GM23338 (cell line): ENCODE results near the gene SLC2A4RG. TPM values are rescaled to one million over a fixed set of nuclear protein-coding genes. Genes with fewer than 3 reads are reported as not detected.

Experiments
- ATAC-seq: fragments of 200-7000 bp; cut with Tn5 transposase; 3 replicates; pipeline ENCODE4 v1.9.1; 2020
- DNase-seq: peaks from one replicate; pipeline ENCODE4 v3.0.0-alpha.2; 2015; ENCODE audit warnings: low spot score
- H2AFZ ChIP-seq: fragments of 200-600 bp; sonication (generic); 2 replicates; pipeline ENCODE4 v1.8.0; 2016; ENCODE audit warnings: antibody characterized with exemption, mild to moderate bottlenecking, moderate library complexity
- H3F3A ChIP-seq: fragments of 200-600 bp; sonication (generic); replicated peaks from 2 replicates; pipeline ENCODE4 v1.8.0; 2017; ENCODE audit warnings: antibody characterized with exemption, mixed run types, low read depth
- H3K27ac ChIP-seq: fragments of 200-600 bp; sonication (generic); 2 replicates; pipeline ENCODE4 v1.6.1; 2016; ENCODE audit warnings: low read depth
- H3K27me3 ChIP-seq: fragments of 200-600 bp; sonication (generic); 2 replicates; pipeline ENCODE4 v1.8.0; 2016; ENCODE audit warnings: mild to moderate bottlenecking, mixed run types, moderate library complexity; ENCODE audit not compliant: insufficient read depth
- H3K36me3 ChIP-seq: fragments of 200-600 bp; sonication (generic); 2 replicates; pipeline ENCODE4 v1.8.0; 2016; ENCODE audit warnings: mild to moderate bottlenecking; ENCODE audit not compliant: insufficient read depth
- H3K4me1 ChIP-seq: fragments of 200-600 bp; sonication (generic); 2 replicates; pipeline ENCODE4 v1.8.0; 2016; ENCODE audit warnings: mild to moderate bottlenecking, moderate library complexity; ENCODE audit not compliant: insufficient read depth
- H3K4me2 ChIP-seq: fragments of 200-600 bp; sonication (generic); 2 replicates; pipeline ENCODE4 v1.7.1; 2017; ENCODE audit warnings: mixed run types
- H3K4me3 ChIP-seq: fragments of 200-600 bp; sonication (generic); 2 replicates; pipeline ENCODE4 v1.6.1; 2016; ENCODE audit warnings: mixed run types
- H3K79me2 ChIP-seq: fragments of 200-600 bp; sonication (generic); replicated peaks from 2 replicates; pipeline ENCODE4 v1.8.0; 2017; ENCODE audit warnings: mild to moderate bottlenecking; ENCODE audit not compliant: insufficient read depth
- H3K9me2 ChIP-seq: fragments of 200-600 bp; sonication (generic); 2 replicates; pipeline ENCODE4 v1.8.0; 2017; ENCODE audit not compliant: insufficient read depth
- H4K20me1 ChIP-seq: fragments of 200-600 bp; sonication (generic); replicated peaks from 2 replicates; pipeline ENCODE4 v1.8.0; 2017; ENCODE audit warnings: mild to moderate bottlenecking; ENCODE audit not compliant: insufficient read depth
- H3K27ac Mint-ChIP-seq: 2 replicates; pipeline ENCODE4 v1.8.0; 2020; ENCODE audit warnings: inconsistent platforms, mild to moderate bottlenecking, moderate library complexity, mixed read lengths
- H3K27me3 Mint-ChIP-seq: 3 replicates; pipeline ENCODE4 v1.8.0; 2022; ENCODE audit warnings: low read depth, mild to moderate bottlenecking, moderate library complexity, mixed read lengths, inconsistent platforms; ENCODE audit not compliant: insufficient read depth, poor library complexity
- H3K36me3 Mint-ChIP-seq: 3 replicates; pipeline ENCODE4 v1.8.0; 2021; ENCODE audit warnings: low read depth, mild to moderate bottlenecking, inconsistent platforms, moderate library complexity, mixed read lengths
- H3K4me1 Mint-ChIP-seq: 3 replicates; pipeline ENCODE4 v1.8.0; 2020; ENCODE audit warnings: mild to moderate bottlenecking, inconsistent platforms, mixed read lengths
- H3K4me3 Mint-ChIP-seq: 3 replicates; pipeline ENCODE4 v1.8.0; 2021; ENCODE audit warnings: moderate library complexity, mild to moderate bottlenecking, inconsistent platforms, mixed read lengths
- H3K9me3 Mint-ChIP-seq: 3 replicates; pipeline ENCODE4 v1.8.0; 2020; ENCODE audit warnings: moderate library complexity, mild to moderate bottlenecking, inconsistent platforms, mixed read lengths
- CREB1 ChIP-seq: fragments of 250-450 bp; sonication (Bioruptor Pico); IDR thresholded peaks from 2 replicates; pipeline ENCODE4 v1.5.0; 2020; ENCODE audit warnings: low read depth, mild to moderate bottlenecking, moderate library complexity
- EZH2 ChIP-seq: fragments of 200-600 bp; sonication (generic); IDR thresholded peaks from one replicate; pipeline ENCODE4 v1.8.0; 2017; ENCODE audit warnings: antibody characterized with exemption, mild to moderate bottlenecking, low read depth; ENCODE audit not compliant: unreplicated experiment
- EZH2phosphoT487 ChIP-seq: fragments of 200-600 bp; sonication (generic); IDR thresholded peaks from one replicate; pipeline ENCODE4 v1.8.1; 2018; ENCODE audit warnings: antibody characterized with exemption; ENCODE audit not compliant: unreplicated experiment
- JUNB ChIP-seq: IDR thresholded peaks from one replicate; pipeline ENCODE4 v1.6.1; 2016; ENCODE audit warnings: antibody characterized with exemption; ENCODE audit not compliant: unreplicated experiment
- NANOG ChIP-seq: IDR thresholded peaks from 2 replicates; pipeline ENCODE4 v1.6.1; 2016; ENCODE audit warnings: antibody characterized with exemption, borderline replicate concordance
- POLR2AphosphoS5 ChIP-seq: IDR thresholded peaks from 2 replicates; pipeline ENCODE4 v1.6.1; 2016; ENCODE audit warnings: antibody characterized with exemption, low read depth
- polyA plus RNA-seq: library from polyadenylated mRNA; unstranded; fragments of >200 nt; fragmentation: Nextera tagmentation; extraction: Ambion mirVana; gene quantifications from 2 replicates; pipeline ENCODE4 v1.2.1, GENCODE V29; 2016
- total RNA-seq: library from RNA; depleted of rRNA; stranded (reverse); fragments of >200 nt; shearing (Covaris generic); gene quantifications from 2 replicates; pipeline ENCODE4 v1.2.3, GENCODE V29; 2014
- TF ChIP-seq, protein P1 (sequence below): IDR thresholded peaks from one replicate; pipeline ENCODE4 v1.6.1; 2018; ENCODE audit warnings: antibody characterized with exemption; ENCODE audit not compliant: unreplicated experiment
- TF ChIP-seq, protein P2 (sequence below): fragments of 250-450 bp; sonication (Bioruptor Pico); IDR thresholded peaks from 2 replicates; pipeline ENCODE4 v1.5.0; 2020; ENCODE audit warnings: mild to moderate bottlenecking, moderate library complexity

SLC2A4RG gene
- total and polyA plus RNA-seq, 2 experiments from 2014 or later = 22.8 to 42.0 TPM

DNA sequence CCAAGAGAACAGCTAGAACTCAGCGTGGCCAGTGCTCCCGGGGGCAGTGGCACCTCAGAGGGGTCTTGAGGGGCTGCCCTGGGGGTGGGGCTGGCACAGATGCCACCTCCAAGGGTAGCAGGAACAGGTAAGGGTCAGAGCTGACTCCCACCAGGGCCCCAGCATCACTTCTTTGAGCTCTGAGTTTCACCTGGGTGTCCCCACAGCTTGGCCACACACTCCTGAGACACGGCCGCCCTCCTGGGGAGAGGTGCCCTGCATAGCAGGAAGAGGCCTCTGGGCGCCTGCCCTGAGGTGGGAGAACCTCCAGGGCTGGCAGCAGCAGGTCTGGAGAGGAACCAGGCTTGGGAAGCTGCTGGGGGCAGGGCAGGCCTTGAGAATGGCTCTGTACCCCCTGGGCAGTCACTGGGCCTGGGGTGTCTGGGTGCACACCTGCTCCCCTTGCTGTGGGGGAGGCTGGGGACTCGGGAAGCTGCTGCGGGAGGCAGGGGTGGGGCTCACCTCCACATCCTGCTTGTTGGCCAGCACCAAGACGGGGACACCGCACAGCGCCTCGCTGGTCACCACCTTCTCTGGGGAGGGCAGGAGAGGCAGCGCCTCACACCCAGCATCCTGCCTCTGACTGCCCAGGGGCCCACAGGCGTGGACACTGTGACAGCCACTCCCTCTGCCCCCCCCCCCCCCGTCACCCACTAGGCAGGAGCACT, 38.1 kb upstream of the SLC2A4RG start:
- Mint-ChIP-seq H3K27ac (no peak overlapping the region), H3K27me3 (peaks cover 13% of the 10 kb centered on the region), H3K4me1 (peaks cover 5% of the 10 kb centered on the region), H3K36me3 (peaks cover 10% of the 10 kb centered on the region), H3K4me3 (no peak overlapping the region), H3K9me3 (no peaks in the 10 kb centered on the region)
- Histone ChIP-seq H3K4me3 (no peak overlapping the region), H3K4me1 (no peaks in the 10 kb centered on the region; the same call in 1 of the 2 replicates), H3K79me2 (peaks cover 3% of the 10 kb centered on the region), H2AFZ (no peak overlapping the region), H3K36me3 (no peaks in the 10 kb centered on the region), H3K9me2 (no peaks in the 10 kb centered on the region), H3F3A (peaks cover 6% of the 10 kb centered on the region; the same call in 1 of the 2 replicates), H4K20me1 (peaks cover 9% of the 10 kb centered on the region), H3K4me2 (no peak overlapping the region), H3K27ac (no peak overlapping the region), H3K27me3 (no peaks in the 10 kb centered on the region)
- no peak for ATAC-seq
- TF ChIP-seq EZH2phosphoT487 (no peak), CREB1 (no peak), JUNB (no peak), EZH2 (no peak), POLR2AphosphoS5 (no peak), NANOG (no peak)
- TF ChIP-seq, protein P1, sequence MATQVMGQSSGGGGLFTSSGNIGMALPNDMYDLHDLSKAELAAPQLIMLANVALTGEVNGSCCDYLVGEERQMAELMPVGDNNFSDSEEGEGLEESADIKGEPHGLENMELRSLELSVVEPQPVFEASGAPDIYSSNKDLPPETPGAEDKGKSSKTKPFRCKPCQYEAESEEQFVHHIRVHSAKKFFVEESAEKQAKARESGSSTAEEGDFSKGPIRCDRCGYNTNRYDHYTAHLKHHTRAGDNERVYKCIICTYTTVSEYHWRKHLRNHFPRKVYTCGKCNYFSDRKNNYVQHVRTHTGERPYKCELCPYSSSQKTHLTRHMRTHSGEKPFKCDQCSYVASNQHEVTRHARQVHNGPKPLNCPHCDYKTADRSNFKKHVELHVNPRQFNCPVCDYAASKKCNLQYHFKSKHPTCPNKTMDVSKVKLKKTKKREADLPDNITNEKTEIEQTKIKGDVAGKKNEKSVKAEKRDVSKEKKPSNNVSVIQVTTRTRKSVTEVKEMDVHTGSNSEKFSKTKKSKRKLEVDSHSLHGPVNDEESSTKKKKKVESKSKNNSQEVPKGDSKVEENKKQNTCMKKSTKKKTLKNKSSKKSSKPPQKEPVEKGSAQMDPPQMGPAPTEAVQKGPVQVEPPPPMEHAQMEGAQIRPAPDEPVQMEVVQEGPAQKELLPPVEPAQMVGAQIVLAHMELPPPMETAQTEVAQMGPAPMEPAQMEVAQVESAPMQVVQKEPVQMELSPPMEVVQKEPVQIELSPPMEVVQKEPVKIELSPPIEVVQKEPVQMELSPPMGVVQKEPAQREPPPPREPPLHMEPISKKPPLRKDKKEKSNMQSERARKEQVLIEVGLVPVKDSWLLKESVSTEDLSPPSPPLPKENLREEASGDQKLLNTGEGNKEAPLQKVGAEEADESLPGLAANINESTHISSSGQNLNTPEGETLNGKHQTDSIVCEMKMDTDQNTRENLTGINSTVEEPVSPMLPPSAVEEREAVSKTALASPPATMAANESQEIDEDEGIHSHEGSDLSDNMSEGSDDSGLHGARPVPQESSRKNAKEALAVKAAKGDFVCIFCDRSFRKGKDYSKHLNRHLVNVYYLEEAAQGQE = no peak
- TF ChIP-seq, protein P2, sequence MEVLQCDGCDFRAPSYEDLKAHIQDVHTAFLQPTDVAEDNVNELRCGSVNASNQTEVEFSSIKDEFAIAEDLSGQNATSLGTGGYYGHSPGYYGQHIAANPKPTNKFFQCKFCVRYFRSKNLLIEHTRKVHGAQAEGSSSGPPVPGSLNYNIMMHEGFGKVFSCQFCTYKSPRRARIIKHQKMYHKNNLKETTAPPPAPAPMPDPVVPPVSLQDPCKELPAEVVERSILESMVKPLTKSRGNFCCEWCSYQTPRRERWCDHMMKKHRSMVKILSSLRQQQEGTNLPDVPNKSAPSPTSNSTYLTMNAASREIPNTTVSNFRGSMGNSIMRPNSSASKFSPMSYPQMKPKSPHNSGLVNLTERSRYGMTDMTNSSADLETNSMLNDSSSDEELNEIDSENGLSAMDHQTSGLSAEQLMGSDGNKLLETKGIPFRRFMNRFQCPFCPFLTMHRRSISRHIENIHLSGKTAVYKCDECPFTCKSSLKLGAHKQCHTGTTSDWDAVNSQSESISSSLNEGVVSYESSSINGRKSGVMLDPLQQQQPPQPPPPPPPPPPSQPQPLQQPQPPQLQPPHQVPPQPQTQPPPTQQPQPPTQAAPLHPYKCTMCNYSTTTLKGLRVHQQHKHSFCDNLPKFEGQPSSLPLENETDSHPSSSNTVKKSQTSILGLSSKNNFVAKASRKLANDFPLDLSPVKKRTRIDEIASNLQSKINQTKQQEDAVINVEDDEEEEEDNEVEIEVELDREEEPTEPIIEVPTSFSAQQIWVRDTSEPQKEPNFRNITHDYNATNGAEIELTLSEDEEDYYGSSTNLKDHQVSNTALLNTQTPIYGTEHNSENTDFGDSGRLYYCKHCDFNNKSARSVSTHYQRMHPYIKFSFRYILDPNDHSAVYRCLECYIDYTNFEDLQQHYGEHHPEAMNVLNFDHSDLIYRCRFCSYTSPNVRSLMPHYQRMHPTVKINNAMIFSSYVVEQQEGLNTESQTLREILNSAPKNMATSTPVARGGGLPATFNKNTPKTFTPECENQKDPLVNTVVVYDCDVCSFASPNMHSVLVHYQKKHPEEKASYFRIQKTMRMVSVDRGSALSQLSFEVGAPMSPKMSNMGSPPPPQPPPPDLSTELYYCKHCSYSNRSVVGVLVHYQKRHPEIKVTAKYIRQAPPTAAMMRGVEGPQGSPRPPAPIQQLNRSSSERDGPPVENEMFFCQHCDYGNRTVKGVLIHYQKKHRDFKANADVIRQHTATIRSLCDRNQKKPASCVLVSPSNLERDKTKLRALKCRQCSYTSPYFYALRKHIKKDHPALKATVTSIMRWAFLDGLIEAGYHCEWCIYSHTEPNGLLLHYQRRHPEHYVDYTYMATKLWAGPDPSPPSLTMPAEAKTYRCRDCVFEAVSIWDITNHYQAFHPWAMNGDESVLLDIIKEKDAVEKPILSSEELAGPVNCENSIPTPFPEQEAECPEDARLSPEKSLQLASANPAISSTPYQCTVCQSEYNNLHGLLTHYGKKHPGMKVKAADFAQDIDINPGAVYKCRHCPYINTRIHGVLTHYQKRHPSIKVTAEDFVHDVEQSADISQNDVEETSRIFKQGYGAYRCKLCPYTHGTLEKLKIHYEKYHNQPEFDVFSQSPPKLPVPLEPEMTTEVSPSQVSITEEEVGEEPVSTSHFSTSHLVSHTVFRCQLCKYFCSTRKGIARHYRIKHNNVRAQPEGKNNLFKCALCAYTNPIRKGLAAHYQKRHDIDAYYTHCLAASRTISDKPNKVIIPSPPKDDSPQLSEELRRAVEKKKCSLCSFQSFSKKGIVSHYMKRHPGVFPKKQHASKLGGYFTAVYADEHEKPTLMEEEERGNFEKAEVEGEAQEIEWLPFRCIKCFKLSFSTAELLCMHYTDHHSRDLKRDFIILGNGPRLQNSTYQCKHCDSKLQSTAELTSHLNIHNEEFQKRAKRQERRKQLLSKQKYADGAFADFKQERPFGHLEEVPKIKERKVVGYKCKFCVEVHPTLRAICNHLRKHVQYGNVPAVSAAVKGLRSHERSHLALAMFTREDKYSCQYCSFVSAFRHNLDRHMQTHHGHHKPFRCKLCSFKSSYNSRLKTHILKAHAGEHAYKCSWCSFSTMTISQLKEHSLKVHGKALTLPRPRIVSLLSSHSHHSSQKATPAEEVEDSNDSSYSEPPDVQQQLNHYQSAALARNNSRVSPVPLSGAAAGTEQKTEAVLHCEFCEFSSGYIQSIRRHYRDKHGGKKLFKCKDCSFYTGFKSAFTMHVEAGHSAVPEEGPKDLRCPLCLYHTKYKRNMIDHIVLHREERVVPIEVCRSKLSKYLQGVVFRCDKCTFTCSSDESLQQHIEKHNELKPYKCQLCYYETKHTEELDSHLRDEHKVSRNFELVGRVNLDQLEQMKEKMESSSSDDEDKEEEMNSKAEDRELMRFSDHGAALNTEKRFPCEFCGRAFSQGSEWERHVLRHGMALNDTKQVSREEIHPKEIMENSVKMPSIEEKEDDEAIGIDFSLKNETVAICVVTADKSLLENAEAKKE (CRISPR knock-in tag) = no peak
- no peak for DNase-seq
